Measurements from ENCODE around the gene BRMS1L. TPM values are rescaled to one million over a fixed set of nuclear protein-coding genes. Genes with fewer than 3 reads are reported as not detected.

Gene BRMS1L
- total and polyA plus RNA-seq, 9 donors, result 4.0 to 13.3 (median 9.8) TPM

- no peaks in the 10 kb centered on the region for H3K9me3 ChIP-seq
- no peaks in the 10 kb centered on the region for H3K4me1 ChIP-seq (ENCODE audit: insufficient read depth)
- no peaks in the 10 kb centered on the region for H3K36me3 ChIP-seq
- no peak for DNase-seq
- H3K27ac ChIP-seq, result no peak overlapping the region
- 79 to 85% (median 84%) methylated on average over 6 of the region's 6 CpGs for WGBS, 3 donors
- TF ChIP-seq CTCF (IDR thresholded peaks at IDR 0.05) (no peak), EP300 (IDR thresholded peaks at IDR 0.05) (no peak), POLR2A (IDR thresholded peaks at IDR 0.05) (no peak)
- intact Hi-C loops (cut with DNase I), result no loop called here
- H3K4me3 ChIP-seq, result no peak overlapping the region
- H3K27me3 ChIP-seq, result no peaks in the 10 kb centered on the region
Measured at GRCh38 chr14:35855876-35856481, 29.8 kb downstream of the BRMS1L start.

GRCh38 chr14:35858521-35859209 is 32.5 kb downstream of the BRMS1L start:
- no peak for TF ChIP-seq CTCF (IDR thresholded peaks at IDR 0.05)
- TF ChIP-seq EP300 (IDR thresholded peaks at IDR 0.05), result no peak
- no peak for TF ChIP-seq POLR2A (IDR thresholded peaks at IDR 0.05)
- WGBS, 3 donors, result 94 to 97% (median 94%) methylated on average over 7 of the region's 7 CpGs
- no peaks in the 10 kb centered on the region for H3K36me3 ChIP-seq

GRCh38 chr14:35861204-35861868 is 35.2 kb downstream of the BRMS1L start:
- intact Hi-C loops (cut with DNase I), result no loop called here
- no peak for DNase-seq
- WGBS, 3 donors, result 36 to 42% (median 38%) methylated on average over 3 of the region's 3 CpGs
- H3K9me3 ChIP-seq, result no peaks in the 10 kb centered on the region
- H3K27ac ChIP-seq, result no peak overlapping the region
- TF ChIP-seq EP300 (IDR thresholded peaks at IDR 0.05) (no peak), POLR2A (IDR thresholded peaks at IDR 0.05) (no peak), CTCF (IDR thresholded peaks at IDR 0.05) (no peak)
- no peak overlapping the region for H3K4me3 ChIP-seq
- H3K36me3 ChIP-seq, result no peaks in the 10 kb centered on the region
- H3K27me3 ChIP-seq, result no peaks in the 10 kb centered on the region
- H3K4me1 ChIP-seq (ENCODE audit: insufficient read depth), result no peaks in the 10 kb centered on the region

More at GRCh38 chr14:35858521-35859209, 32.5 kb downstream of the BRMS1L start:
- Histone ChIP-seq H3K4me1 (ENCODE audit: insufficient read depth) (no peaks in the 10 kb centered on the region), H3K27me3 (no peaks in the 10 kb centered on the region), H3K27ac (no peak overlapping the region), H3K4me3 (no peak overlapping the region), H3K9me3 (no peaks in the 10 kb centered on the region)
- DNase-seq, result no peak
- intact Hi-C loops (cut with DNase I), result no loop called here

GRCh38 chr14:35865611-35866324 is 39.6 kb downstream of the BRMS1L start:
- 95% methylated on average over 6 of the region's 6 CpGs for WGBS, 3 donors
- Histone ChIP-seq H3K27ac (no peak overlapping the region), H3K4me3 (no peak overlapping the region), H3K9me3 (no peaks in the 10 kb centered on the region), H3K36me3 (no peaks in the 10 kb centered on the region), H3K27me3 (no peaks in the 10 kb centered on the region), H3K4me1 (ENCODE audit: insufficient read depth) (no peaks in the 10 kb centered on the region)
- no peak for DNase-seq
- TF ChIP-seq EP300 (IDR thresholded peaks at IDR 0.05) (no peak), POLR2A (IDR thresholded peaks at IDR 0.05) (no peak), CTCF (IDR thresholded peaks at IDR 0.05) (no peak)
- intact Hi-C loops (cut with DNase I), result no loop called here
